Parathyroid adenoma (tissue), 2 donors: Measurements from ENCODE around the gene ZNF296.

Source experiments
- H2AFZ ChIP-seq: fragments of 300-600 bp; sonication (generic); one replicate; pipeline ENCODE4 v1.7.0; 2017; ENCODE audit warnings: antibody characterized with exemption, mild to moderate bottlenecking
- H3K27ac ChIP-seq: fragments of 300-600 bp; sonication (generic); one replicate; pipeline ENCODE4 v1.7.0; 2017
- H3K27me3 ChIP-seq: fragments of 300-600 bp; sonication (generic); one replicate; pipeline ENCODE4 v1.7.0; 2017; ENCODE audit warnings: low read length; ENCODE audit not compliant: control insufficient read depth, insufficient read depth
- H3K36me3 ChIP-seq: fragments of 300-600 bp; sonication (generic); one replicate; pipeline ENCODE4 v1.7.0; 2017; ENCODE audit warnings: low read length; ENCODE audit not compliant: control insufficient read depth, insufficient read depth
- H3K4me1 ChIP-seq: fragments of 300-600 bp; sonication (generic); one replicate; pipeline ENCODE4 v1.7.0; 2017; ENCODE audit warnings: control low read depth
- H3K4me2 ChIP-seq: fragments of 300-600 bp; sonication (generic); one replicate; pipeline ENCODE4 v1.7.0; 2017; ENCODE audit warnings: low read length
- H3K4me3 ChIP-seq: fragments of 300-600 bp; sonication (generic); one replicate; pipeline ENCODE4 v1.7.0; 2017; ENCODE audit warnings: low read depth, low read length
- H3K79me2 ChIP-seq: fragments of 300-600 bp; sonication (generic); one replicate; pipeline ENCODE4 v1.7.0; 2017; ENCODE audit warnings: control low read depth
- H3K9ac ChIP-seq: fragments of 300-600 bp; sonication (generic); one replicate; pipeline ENCODE4 v1.7.0; 2017; ENCODE audit warnings: mild to moderate bottlenecking
- H3K9me3 ChIP-seq: fragments of 300-600 bp; sonication (generic); one replicate; pipeline ENCODE4 v1.7.0; 2017; ENCODE audit warnings: low read length; ENCODE audit not compliant: control insufficient read depth
- CTCF ChIP-seq: fragments of 300-600 bp; sonication (generic); IDR thresholded peaks from one replicate; pipeline ENCODE4 v1.7.0; 2017; ENCODE audit warnings: antibody characterized with exemption, mild to moderate bottlenecking
- donor health status: primary hyperparathyroidism.

The ZNF296 gene

GRCh38 chr19:45030825-45031224 is 45.5 kb downstream of the ZNF296 start:
- Histone ChIP-seq H3K79me2 (no peaks in the 10 kb centered on the region), H3K4me1 (no peaks in the 10 kb centered on the region), H3K27me3 (no peaks in the 10 kb centered on the region), H3K27ac (no peak overlapping the region), H3K4me2 (no peak overlapping the region), H3K9me3 (no peaks in the 10 kb centered on the region), H3K36me3 (no peaks in the 10 kb centered on the region), H3K9ac (no peak overlapping the region), H2AFZ (no peak overlapping the region), H3K4me3 (no peak overlapping the region)
- no peak for TF ChIP-seq CTCF

- H3K27ac ChIP-seq: no peak overlapping the region
- no peak overlapping the region for H3K9ac ChIP-seq
- no peak overlapping the region for H3K4me2 ChIP-seq
- no peaks in the 10 kb centered on the region for H3K79me2 ChIP-seq
- H2AFZ ChIP-seq: no peak overlapping the region
- H3K4me3 ChIP-seq: no peak overlapping the region
- no peaks in the 10 kb centered on the region for H3K9me3 ChIP-seq
- H3K27me3 ChIP-seq: no peaks in the 10 kb centered on the region
- no peaks in the 10 kb centered on the region for H3K36me3 ChIP-seq
- no peaks in the 10 kb centered on the region for H3K4me1 ChIP-seq
- TF ChIP-seq CTCF: no peak
Measured at GRCh38 chr19:45027371-45027770, 48.9 kb downstream of the ZNF296 start.

GRCh38 chr19:45025264-45025663 is 51.0 kb downstream of the ZNF296 start:
- H3K9me3 ChIP-seq: no peaks in the 10 kb centered on the region
- no peak overlapping the region for H3K4me2 ChIP-seq
- no peak overlapping the region for H3K27ac ChIP-seq
- no peaks in the 10 kb centered on the region for H3K79me2 ChIP-seq
- H3K4me3 ChIP-seq: no peak overlapping the region
- no peaks in the 10 kb centered on the region for H3K27me3 ChIP-seq
- H2AFZ ChIP-seq: no peak overlapping the region
- H3K36me3 ChIP-seq: no peaks in the 10 kb centered on the region
- no peak for TF ChIP-seq CTCF
- H3K9ac ChIP-seq: no peak overlapping the region
- no peaks in the 10 kb centered on the region for H3K4me1 ChIP-seq

GRCh38 chr19:45023048-45023447 is 53.2 kb downstream of the ZNF296 start:
- Histone ChIP-seq H3K36me3 (no peaks in the 10 kb centered on the region), H3K4me1 (no peaks in the 10 kb centered on the region), H3K9ac (no peak overlapping the region), H3K27ac (no peak overlapping the region), H3K4me2 (no peak overlapping the region), H3K4me3 (no peak overlapping the region), H2AFZ (no peak overlapping the region), H3K9me3 (no peaks in the 10 kb centered on the region), H3K79me2 (no peaks in the 10 kb centered on the region), H3K27me3 (no peaks in the 10 kb centered on the region)
- TF ChIP-seq CTCF: no peak

- H3K9me3 ChIP-seq: no peaks in the 10 kb centered on the region
- no peak overlapping the region for H3K9ac ChIP-seq
- H3K27me3 ChIP-seq: no peaks in the 10 kb centered on the region
- H3K4me2 ChIP-seq: no peak overlapping the region
- no peaks in the 10 kb centered on the region for H3K36me3 ChIP-seq
- no peaks in the 10 kb centered on the region for H3K4me1 ChIP-seq
- H3K27ac ChIP-seq: no peak overlapping the region
- H2AFZ ChIP-seq: no peak overlapping the region
- no peaks in the 10 kb centered on the region for H3K79me2 ChIP-seq
- no peak for TF ChIP-seq CTCF
- H3K4me3 ChIP-seq: no peak overlapping the region
Measured at GRCh38 chr19:45021971-45022370, 54.3 kb downstream of the ZNF296 start.
